B cell (primary cell): ENCODE measurements around the gene PCAT7. TPM values are rescaled to one million over a fixed set of nuclear protein-coding genes. Genes with fewer than 3 reads are reported as not detected.

Source experiments
- ATAC-seq: fragments of 200-7000 bp; cut with Tn5 transposase; one replicate; pipeline ENCODE4 v1.10.0; 2021; ENCODE audit warnings: low read depth, mild to moderate bottlenecking, moderate number of reproducible peaks, moderate library complexity
- CTCF ChIA-PET: fragments of 350-600 bp; sonication (Branson Sonifier 250); formaldehyde crosslinking; loops from one replicate; lab custom pipeline; 2021; ENCODE audit warnings: antibody characterized with exemption, inconsistent platforms; lab: Charles Lee
- POLR2A ChIA-PET: fragments of 350-600 bp; sonication (Branson Sonifier 250); formaldehyde crosslinking; loops from one replicate; lab custom pipeline; 2021; ENCODE audit warnings: antibody characterized with exemption; lab: Charles Lee
- DNase-seq: peaks from one replicate; pipeline ENCODE4 v3.0.0; 2013
- H2AFZ ChIP-seq: 2 replicates; pipeline ENCODE4 v1.6.1; 2012; ENCODE audit warnings: mild to moderate bottlenecking, low read depth, low read length; ENCODE audit not compliant: insufficient read depth, poor library complexity, severe bottlenecking
- H3K27ac ChIP-seq, 2 donors: 1 replicate in 1 of 2; 2 replicates in 1 of 2; pipeline ENCODE4 v1.5.1; 2012 to 2013; ENCODE audit warnings: low read length in 2 of 2, mild to moderate bottlenecking in 2 of 2, moderate library complexity in 1 of 2
- H3K27me3 ChIP-seq, 4 experiments: fragments of 200-600 bp in 1 of 4; sonication (generic) in 1 of 4; replicated peaks in 1 of 4; 1 replicate in 2 of 4; 2 replicates in 2 of 4; pipeline versions ENCODE4 v1.6.1 to v1.7.0; 2013 to 2016; ENCODE audit warnings: low read length in 3 of 4, mild to moderate bottlenecking in 2 of 4, mixed read lengths in 1 of 4, moderate library complexity in 1 of 4; ENCODE audit not compliant: insufficient read depth in 4 of 4, control insufficient read depth in 3 of 4; ENCODE audit errors: control extremely low read depth in 1 of 4
- H3K36me3 ChIP-seq, 2 experiments: replicated peaks in 1 of 2; 1 replicate in 1 of 2; 2 replicates in 1 of 2; pipeline versions ENCODE4 v1.6.1 to v1.7.1; 2013; ENCODE audit warnings: low read length in 1 of 2; ENCODE audit not compliant: insufficient read depth in 2 of 2, control insufficient read depth in 1 of 2; ENCODE audit errors: control extremely low read depth in 1 of 2, extremely low read depth in 1 of 2
- H3K4me1 ChIP-seq, 2 donors: fragments of 200-600 bp in 1 of 2; sonication (generic) in 1 of 2; 1 replicate in 1 of 2; 2 replicates in 1 of 2; pipeline versions ENCODE4 v1.5.1 to v1.6.1; 2013 to 2017; ENCODE audit warnings: low read length in 2 of 2; ENCODE audit not compliant: control insufficient read depth in 2 of 2, insufficient read depth in 2 of 2
- H3K4me2 ChIP-seq: replicated peaks from 2 replicates; pipeline ENCODE3; 2012; ENCODE audit warnings: mild to moderate bottlenecking, low read depth, low read length; ENCODE audit not compliant: poor library complexity, severe bottlenecking
- H3K4me3 ChIP-seq, 5 experiments: fragments of 200-600 bp in 1 of 5; sonication (generic) in 1 of 5; 1 replicate in 3 of 5; 2 replicates in 2 of 5; pipeline versions ENCODE4 v1.5.1 to v1.7.0; 2011 to 2016; ENCODE audit warnings: low read length in 4 of 5, mild to moderate bottlenecking in 4 of 5, low read depth in 2 of 5, control low read depth in 1 of 5, moderate library complexity in 1 of 5; ENCODE audit not compliant: insufficient read depth in 1 of 5; ENCODE audit errors: control extremely low read depth in 1 of 5, extremely low read depth in 1 of 5
- H3K79me2 ChIP-seq: fragments of 200-600 bp; sonication (generic); one replicate; pipeline ENCODE4 v1.6.0; 2016; ENCODE audit warnings: low read length; ENCODE audit not compliant: control insufficient read depth, insufficient read depth
- H3K9ac ChIP-seq: fragments of 200-600 bp; sonication (generic); 2 replicates; pipeline ENCODE4 v1.6.1; 2017; ENCODE audit warnings: mild to moderate bottlenecking, low read length, moderate library complexity
- H3K9me3 ChIP-seq, 3 donors: one replicate each; pipeline versions ENCODE4 v1.6.1 to v1.7.1; 2013; ENCODE audit warnings: low read length in 2 of 3; ENCODE audit not compliant: control insufficient read depth in 2 of 3, insufficient read depth in 1 of 3; ENCODE audit errors: control extremely low read depth in 1 of 3
- H4K20me1 ChIP-seq: 2 replicates; pipeline ENCODE4 v1.6.0; 2012; ENCODE audit warnings: mild to moderate bottlenecking, low read length; ENCODE audit not compliant: insufficient read depth, control insufficient read depth, poor library complexity, severe bottlenecking
- H3K27ac Mint-ChIP-seq: one replicate; pipeline ENCODE4 v1.8.0; 2021; ENCODE audit warnings: mixed read lengths
- H3K27me3 Mint-ChIP-seq: one replicate; pipeline ENCODE4 v1.8.0; 2021; ENCODE audit warnings: mixed read lengths
- H3K4me1 Mint-ChIP-seq: one replicate; pipeline ENCODE4 v1.8.0; 2021; ENCODE audit warnings: mixed read lengths
- H3K4me3 Mint-ChIP-seq: one replicate; pipeline ENCODE4 v1.8.0; 2021; ENCODE audit warnings: mixed read lengths
- H3K9me3 Mint-ChIP-seq: one replicate; pipeline ENCODE4 v1.8.0; 2022; ENCODE audit warnings: mixed read lengths; ENCODE audit not compliant: insufficient read depth
- EZH2 ChIP-seq: IDR thresholded peaks from 2 replicates; pipeline ENCODE4 v1.6.1; 2012; ENCODE audit warnings: borderline replicate concordance, low read depth, mild to moderate bottlenecking, moderate library complexity, low read length; ENCODE audit not compliant: insufficient read depth, poor library complexity, severe bottlenecking
- WGBS: methylation state at CpG from one replicate; pipeline ENCODE4 v1.1.5; 2013; ENCODE audit warnings: missing lambda C conversion rate; ENCODE audit not compliant: insufficient coverage; 5-methylcytosine and 5-hydroxymethylcytosine counted together
- intact Hi-C: fragments of 100-400 bp; cut with micrococcal nuclease; formaldehyde crosslinking; loops from one replicate; pipeline ENCODE4 v1.10.0; 2022
- polyA plus RNA-seq: library from polyadenylated mRNA; depleted of rRNA; stranded (reverse); fragments of >200 nt; gene quantifications from 2 replicates; pipeline ENCODE4 v1.2.3, GENCODE V29; 2012
- total RNA-seq, 2 donors: library from RNA; stranded (reverse); fragments of 120-200 nt in 1 of 2; gene quantifications; 1 replicate in 1 of 2; 2 replicates in 1 of 2; pipeline versions ENCODE4 v1.2.3 to v1.2.4, GENCODE V29; 2013 to 2022
- TF ChIP-seq, protein P1 (sequence below): fragments of 200-600 bp; IDR thresholded peaks from one replicate; pipeline ENCODE4 v1.8.0; 2022; ENCODE audit warnings: antibody characterized with exemption, mild to moderate bottlenecking

PCAT7 gene
- total and polyA plus RNA-seq, 2 donors (not counting 1 experiment from before 2014, with no cell fraction given) = not detected

DNA sequence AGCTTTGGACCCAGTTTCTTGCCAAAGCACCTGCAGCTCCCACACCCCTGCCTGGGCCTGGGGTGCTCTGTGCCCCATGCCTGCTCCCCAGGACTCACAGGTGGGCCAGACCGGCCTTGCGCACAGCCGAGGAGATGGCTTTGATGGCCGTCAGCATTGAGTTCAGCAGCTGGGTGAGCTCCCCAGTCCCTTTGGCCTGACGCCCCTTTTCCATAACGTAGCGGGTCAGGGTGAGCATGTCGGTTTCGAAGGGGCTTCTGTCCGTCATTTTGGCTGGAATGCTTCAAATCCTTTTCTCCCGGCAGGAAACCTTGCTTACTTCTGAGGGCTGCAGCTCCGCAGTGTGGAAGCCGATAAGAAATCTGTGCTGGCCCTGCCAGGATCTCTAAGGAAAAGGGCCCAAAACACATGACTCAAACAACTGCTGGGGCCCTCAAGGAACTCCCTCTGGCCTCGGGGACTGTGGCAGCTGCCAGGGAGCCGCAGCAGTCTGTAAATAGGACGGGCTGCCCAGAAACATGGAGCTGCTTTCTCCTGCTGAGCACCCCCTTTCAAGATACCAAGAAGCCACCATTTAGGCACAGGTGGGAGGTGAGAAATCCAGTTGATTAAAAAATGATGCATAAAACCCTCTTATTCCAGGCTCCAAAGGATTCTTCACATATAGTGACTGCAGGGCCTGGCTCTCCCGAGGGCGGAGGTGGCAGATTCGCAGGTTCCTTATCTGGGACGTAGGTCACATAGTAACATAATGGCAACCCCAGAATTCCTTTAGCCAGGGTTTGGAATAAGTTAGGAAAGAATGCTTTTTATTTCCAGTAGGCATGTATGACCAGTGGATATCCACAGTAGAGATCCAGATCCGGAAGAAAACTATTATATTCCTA, 38.8 kb downstream of the PCAT7 start, which contains the start of gene FBP2:
FBP2 (minus strand) TSS at position 366 of the 887 bp plus-strand sequence; CDS start at position 268, 98 bp downstream.
- no peaks in the 10 kb centered on the region for H3K36me3 ChIP-seq
- no peak within 1 kb of the TSS for H3K4me3 ChIP-seq
- intact Hi-C loops = no loop called here
- H2AFZ ChIP-seq = no peak within 1 kb of the TSS
- no peak for TF ChIP-seq EZH2
- TF ChIP-seq, protein P1, sequence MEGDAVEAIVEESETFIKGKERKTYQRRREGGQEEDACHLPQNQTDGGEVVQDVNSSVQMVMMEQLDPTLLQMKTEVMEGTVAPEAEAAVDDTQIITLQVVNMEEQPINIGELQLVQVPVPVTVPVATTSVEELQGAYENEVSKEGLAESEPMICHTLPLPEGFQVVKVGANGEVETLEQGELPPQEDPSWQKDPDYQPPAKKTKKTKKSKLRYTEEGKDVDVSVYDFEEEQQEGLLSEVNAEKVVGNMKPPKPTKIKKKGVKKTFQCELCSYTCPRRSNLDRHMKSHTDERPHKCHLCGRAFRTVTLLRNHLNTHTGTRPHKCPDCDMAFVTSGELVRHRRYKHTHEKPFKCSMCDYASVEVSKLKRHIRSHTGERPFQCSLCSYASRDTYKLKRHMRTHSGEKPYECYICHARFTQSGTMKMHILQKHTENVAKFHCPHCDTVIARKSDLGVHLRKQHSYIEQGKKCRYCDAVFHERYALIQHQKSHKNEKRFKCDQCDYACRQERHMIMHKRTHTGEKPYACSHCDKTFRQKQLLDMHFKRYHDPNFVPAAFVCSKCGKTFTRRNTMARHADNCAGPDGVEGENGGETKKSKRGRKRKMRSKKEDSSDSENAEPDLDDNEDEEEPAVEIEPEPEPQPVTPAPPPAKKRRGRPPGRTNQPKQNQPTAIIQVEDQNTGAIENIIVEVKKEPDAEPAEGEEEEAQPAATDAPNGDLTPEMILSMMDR = no peak
- H3K27me3 Mint-ChIP-seq = peaks cover 29% of the 10 kb centered on the region
- no peaks in the 10 kb centered on the region for H3K9me3 Mint-ChIP-seq
- no peak for DNase-seq
- no peaks in the 10 kb centered on the region for H3K79me2 ChIP-seq
- CTCF ChIA-PET = no interaction called here
- H3K27me3 ChIP-seq = no peaks in the 10 kb centered on the region
- no peak within 1 kb of the TSS for H3K27ac Mint-ChIP-seq
- H3K4me3 Mint-ChIP-seq = no peak within 1 kb of the TSS
- no peaks in the 10 kb centered on the region for H3K4me1 ChIP-seq
- H3K4me2 ChIP-seq = no peak within 1 kb of the TSS
- H3K9me3 ChIP-seq = no peaks in the 10 kb centered on the region
- no peak within 1 kb of the TSS for H3K27ac ChIP-seq
- no peak for ATAC-seq
- H4K20me1 ChIP-seq = no peaks in the 10 kb centered on the region
- H3K9ac ChIP-seq = no peak within 1 kb of the TSS
- no peaks in the 10 kb centered on the region for H3K4me1 Mint-ChIP-seq
- POLR2A ChIA-PET = no interaction called here
- 90% methylated on average over 16 of the region's 21 CpGs for WGBS

DNA sequence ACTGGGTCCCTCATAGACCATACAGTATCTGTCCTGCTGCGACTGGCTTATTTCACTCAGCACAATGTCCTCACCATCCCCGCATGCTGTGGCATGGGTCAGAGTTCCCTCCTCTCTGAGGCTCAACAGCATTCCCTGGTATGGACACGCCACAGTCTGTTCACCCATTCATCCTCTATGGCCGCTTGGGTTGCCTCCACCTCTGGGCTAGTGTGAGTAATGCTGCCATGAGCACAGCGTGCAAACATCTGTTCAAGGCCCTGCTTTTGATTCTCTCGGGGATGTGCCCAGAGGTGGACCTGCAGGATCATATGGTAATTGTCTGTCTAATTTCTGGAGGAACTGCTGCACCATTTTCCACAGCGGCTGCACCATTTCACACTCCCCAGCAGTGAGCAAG, 44.2 kb downstream of the PCAT7 start:
- Mint-ChIP-seq H3K9me3 (no peaks in the 10 kb centered on the region), H3K4me1 (peaks cover 5% of the 10 kb centered on the region), H3K27ac (no peak overlapping the region), H3K27me3 (peaks cover 14% of the 10 kb centered on the region), H3K4me3 (no peak overlapping the region)
- no peak for ATAC-seq
- intact Hi-C loops = no loop called here
- Histone ChIP-seq H2AFZ (no peak overlapping the region), H3K79me2 (no peaks in the 10 kb centered on the region), H3K4me2 (no peak overlapping the region), H3K4me1 (peaks cover 0 to 4% of the 10 kb centered on the region in 2 donors), H3K9ac (no peak overlapping the region), H3K9me3 (no peaks in the 10 kb centered on the region), H4K20me1 (no peaks in the 10 kb centered on the region), H3K27me3 (no peaks in the 10 kb centered on the region), H3K36me3 (no peaks in the 10 kb centered on the region), H3K27ac (no peak overlapping the region), H3K4me3 (no peak overlapping the region)
- no peak for DNase-seq
- CTCF ChIA-PET = no interaction called here
- WGBS = 96% methylated on average over 5 of the region's 7 CpGs
- TF ChIP-seq, protein P1 = no peak
- no peak for TF ChIP-seq EZH2
- POLR2A ChIA-PET = no interaction called here
